Measurements from ENCODE around the gene RTCA. TPM values are rescaled to one million over a fixed set of nuclear protein-coding genes. Genes with fewer than 3 reads are reported as not detected.
A peak's percentile ranks its signal among the peaks of the same experiment; 100 is the strongest.

Gene RTCA
- 10 to 100 TPM in 3 of 4 donors, 1 to 10 TPM in 1; 6.0 to 41.9 (median 36.1) TPM for total RNA-seq

DNA sequence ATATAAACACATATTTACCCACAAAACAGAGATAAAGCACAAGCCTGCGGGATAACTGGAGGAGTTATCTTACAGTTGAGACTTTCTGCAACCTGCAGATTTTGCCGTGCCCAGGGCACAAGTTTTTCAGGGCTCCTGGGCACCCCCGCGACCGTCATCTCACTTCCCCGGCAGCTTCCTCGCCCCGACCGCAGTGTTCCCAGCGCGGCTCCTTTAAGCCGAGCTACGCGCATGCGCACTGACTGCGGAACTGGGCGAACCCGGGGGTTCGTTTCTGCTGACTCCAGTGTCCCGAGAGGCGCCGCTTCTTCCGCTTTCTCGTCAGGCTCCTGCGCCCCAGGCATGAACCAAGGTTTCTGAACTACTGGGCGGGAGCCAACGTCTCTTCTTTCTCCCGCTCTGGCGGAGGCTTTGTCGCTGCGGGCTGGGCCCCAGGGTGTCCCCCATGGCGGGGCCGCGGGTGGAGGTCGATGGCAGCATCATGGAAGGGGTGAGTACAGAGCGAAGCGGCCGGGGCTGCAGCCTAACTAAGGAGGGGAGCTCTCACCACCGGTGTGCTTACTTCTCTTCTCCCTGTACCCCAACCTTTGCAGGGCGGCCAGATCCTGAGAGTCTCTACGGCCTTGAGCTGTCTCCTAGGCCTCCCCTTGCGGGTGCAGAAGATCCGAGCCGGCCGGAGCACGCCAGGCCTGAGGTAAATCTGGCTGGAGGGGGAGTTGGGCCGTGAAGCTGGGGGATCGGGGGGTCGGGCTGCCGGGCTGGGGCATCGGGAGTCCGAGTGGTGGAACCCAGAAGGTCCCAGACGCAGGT lies at the start of gene RTCA:
Gene RTCA, plus strand, starts transcription at position 286 of the 810 bp plus-strand sequence. Its CDS starts 160 bp downstream, at position 446.
- H3K4me3 ChIP-seq, result peak within 1 kb of the TSS; percentile 88 to 96 (median 92)
- H3K36me3 ChIP-seq, result peaks cover 0 to 27% (median 11%) of the 10 kb centered on the region in 4 donors
- no peaks in the 10 kb centered on the region for H3K9me3 ChIP-seq
- H3K27me3 ChIP-seq, result no peaks in the 10 kb centered on the region
- TF ChIP-seq POLR2AphosphoS5 (IDR thresholded peaks at IDR 0.05), result peak; percentile 79 to 84 (median 82)
- TF ChIP-seq EP300 (IDR thresholded peaks at IDR 0.05; ENCODE audit: low read depth), result no peak
- peak; percentile 71 for TF ChIP-seq POLR2A (IDR thresholded peaks at IDR 0.05)
- in situ Hi-C loops (cut with MboI; ENCODE audit: low pct_ligation_motif_present in 1 of 4, low pct_unique_long_range_greater_than_20kb in 1 of 4, low sequenced_read_pairs in 3 of 4), result no loop called here
- peak; percentile 97 for DNase-seq
- peaks cover 7 to 30% (median 17%) of the 10 kb centered on the region in 4 donors for H3K4me1 ChIP-seq
- intact Hi-C loops (cut with DNase I; ENCODE audit: low total_unique reads), result loop anchor here (5.0 kb wide), 1 partner anchor 134 kb away; the partner anchor contains the start of genes SASS6 and TRMT13
- 0% methylated on average over 1 to 53 of the region's 53 CpGs for WGBS, 2 donors (ENCODE audit: low coverage in 1 of 2)
- H3K27ac ChIP-seq, result peak within 1 kb of the TSS; percentile 90 to 96 (median 93)

- 90 to 100% methylated on average over 1 to 2 of the region's 2 CpGs for WGBS, 2 donors (ENCODE audit: low coverage in 1 of 2)
- in situ Hi-C loops (cut with MboI; ENCODE audit: low pct_ligation_motif_present in 1 of 4, low pct_unique_long_range_greater_than_20kb in 1 of 4, low sequenced_read_pairs in 3 of 4), result no loop called here
- no peak overlapping the region for H3K4me3 ChIP-seq
- TF ChIP-seq EP300 (IDR thresholded peaks at IDR 0.05; ENCODE audit: low read depth) (no peak), POLR2AphosphoS5 (IDR thresholded peaks at IDR 0.05) (no peak), POLR2A (IDR thresholded peaks at IDR 0.05) (no peak)
- TF ChIP-seq, protein P1, sequence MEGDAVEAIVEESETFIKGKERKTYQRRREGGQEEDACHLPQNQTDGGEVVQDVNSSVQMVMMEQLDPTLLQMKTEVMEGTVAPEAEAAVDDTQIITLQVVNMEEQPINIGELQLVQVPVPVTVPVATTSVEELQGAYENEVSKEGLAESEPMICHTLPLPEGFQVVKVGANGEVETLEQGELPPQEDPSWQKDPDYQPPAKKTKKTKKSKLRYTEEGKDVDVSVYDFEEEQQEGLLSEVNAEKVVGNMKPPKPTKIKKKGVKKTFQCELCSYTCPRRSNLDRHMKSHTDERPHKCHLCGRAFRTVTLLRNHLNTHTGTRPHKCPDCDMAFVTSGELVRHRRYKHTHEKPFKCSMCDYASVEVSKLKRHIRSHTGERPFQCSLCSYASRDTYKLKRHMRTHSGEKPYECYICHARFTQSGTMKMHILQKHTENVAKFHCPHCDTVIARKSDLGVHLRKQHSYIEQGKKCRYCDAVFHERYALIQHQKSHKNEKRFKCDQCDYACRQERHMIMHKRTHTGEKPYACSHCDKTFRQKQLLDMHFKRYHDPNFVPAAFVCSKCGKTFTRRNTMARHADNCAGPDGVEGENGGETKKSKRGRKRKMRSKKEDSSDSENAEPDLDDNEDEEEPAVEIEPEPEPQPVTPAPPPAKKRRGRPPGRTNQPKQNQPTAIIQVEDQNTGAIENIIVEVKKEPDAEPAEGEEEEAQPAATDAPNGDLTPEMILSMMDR (IDR thresholded peaks at IDR 0.05), result no peak
- no peaks in the 10 kb centered on the region for H3K27me3 ChIP-seq
- intact Hi-C loops (cut with DNase I; ENCODE audit: low total_unique reads), result no loop called here
- DNase-seq, result no peak
- H3K27ac ChIP-seq, result no peak overlapping the region
- no peaks in the 10 kb centered on the region for H3K4me1 ChIP-seq
- H3K36me3 ChIP-seq, result peaks cover 0 to 42% (median 20%) of the 10 kb centered on the region in 4 donors
- H3K9me3 ChIP-seq, result no peaks in the 10 kb centered on the region
These were observed 48.2 kb upstream of the RTCA start for GRCh38 chr1:100217834-100218233.

DNA sequence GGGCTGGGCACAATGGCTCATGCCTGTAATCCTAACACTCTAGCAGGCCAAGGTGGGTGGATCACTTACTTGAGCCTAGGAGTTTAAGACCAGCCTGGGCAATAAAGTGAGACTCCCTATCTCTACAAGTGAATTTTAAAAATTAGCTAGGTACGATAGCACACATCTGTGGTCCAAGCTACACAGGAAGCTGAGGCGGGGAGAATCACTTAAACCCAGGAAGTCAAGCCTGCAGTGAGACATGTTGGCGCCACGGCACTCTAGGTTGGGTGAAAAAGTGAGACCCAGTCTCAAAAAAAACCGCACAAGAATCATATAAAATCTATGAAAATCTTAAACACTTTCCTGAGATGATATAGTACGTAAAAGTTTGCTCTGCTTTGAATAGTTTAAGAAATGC lies 46.6 kb upstream of the RTCA start:
- no peaks in the 10 kb centered on the region for H3K9me3 ChIP-seq
- H3K4me1 ChIP-seq, result no peaks in the 10 kb centered on the region
- DNase-seq, result no peak
- peaks cover 0 to 27% (median 13%) of the 10 kb centered on the region in 4 donors for H3K36me3 ChIP-seq
- no peaks in the 10 kb centered on the region for H3K27me3 ChIP-seq
- intact Hi-C loops (cut with DNase I; ENCODE audit: low total_unique reads) (no loop called here), in situ Hi-C loops (cut with MboI; ENCODE audit: low pct_ligation_motif_present in 1 of 4, low pct_unique_long_range_greater_than_20kb in 1 of 4, low sequenced_read_pairs in 3 of 4) (no loop called here)
- 94 to 97% methylated on average over 5 of the region's 6 CpGs for WGBS, 2 donors (ENCODE audit: low coverage in 1 of 2)
- no peak overlapping the region for H3K27ac ChIP-seq
- TF ChIP-seq EP300 (IDR thresholded peaks at IDR 0.05; ENCODE audit: low read depth), result no peak
- TF ChIP-seq POLR2A (IDR thresholded peaks at IDR 0.05), result no peak
- TF ChIP-seq, protein P1 (IDR thresholded peaks at IDR 0.05), result no peak
- no peak for TF ChIP-seq POLR2AphosphoS5 (IDR thresholded peaks at IDR 0.05)
- no peak overlapping the region for H3K4me3 ChIP-seq

GRCh38 chr1:100219883-100220282 lies 46.1 kb upstream of the RTCA start:
- Histone ChIP-seq H3K4me1 (no peaks in the 10 kb centered on the region), H3K27me3 (no peaks in the 10 kb centered on the region), H3K36me3 (peaks cover 0 to 23% (median 11%) of the 10 kb centered on the region in 4 donors), H3K9me3 (no peaks in the 10 kb centered on the region), H3K27ac (no peak overlapping the region), H3K4me3 (no peak overlapping the region)
- DNase-seq, result no peak
- intact Hi-C loops (cut with DNase I; ENCODE audit: low total_unique reads), result no loop called here
- 94 to 97% methylated on average over 2 of the region's 2 CpGs for WGBS, 2 donors (ENCODE audit: low coverage in 1 of 2)
- in situ Hi-C loops (cut with MboI; ENCODE audit: low pct_ligation_motif_present in 1 of 4, low pct_unique_long_range_greater_than_20kb in 1 of 4, low sequenced_read_pairs in 3 of 4), result no loop called here
- TF ChIP-seq, protein P1 (IDR thresholded peaks at IDR 0.05), result no peak
